Fibroblast of mammary gland (primary cell): ENCODE measurements around the gene OLR1.

Experiments
- DNase-seq: peaks from one replicate; pipeline ENCODE4 v3.0.0-alpha.2; 2010; ENCODE audit warnings: low read depth
- H3K4me3 ChIP-seq: 2 replicates; pipeline ENCODE4 v1.5.1; 2011; ENCODE audit warnings: low read depth, mild to moderate bottlenecking, low read length, moderate library complexity; ENCODE audit not compliant: control insufficient read depth
- CTCF ChIP-seq: conservative IDR thresholded peaks from 2 replicates; pipeline ENCODE4 v1.5.1; 2011; ENCODE audit warnings: low read depth, low read length, inconsistent platforms; ENCODE audit not compliant: control insufficient read depth, insufficient read depth

The OLR1 gene

GRCh38 chr12:10213168-10214135, 41.5 kb upstream of the OLR1 start:
- H3K4me3 ChIP-seq = peak overlapping the region; percentile 83
- no peak for TF ChIP-seq CTCF
- peak; percentile 91 for DNase-seq

GRCh38 chr12:10212739-10213131, 40.8 kb upstream of the OLR1 start, which contains the start of gene GABARAPL1:
Gene GABARAPL1 (plus strand): TSS chr12:10212877. CDS start chr12:10213130, 253 bp downstream.
- H3K4me3 ChIP-seq = peak within 1 kb of the TSS; percentile 83
- no peak for TF ChIP-seq CTCF
- DNase-seq = peak; percentile 77

- TF ChIP-seq CTCF = no peak
- H3K4me3 ChIP-seq = peak overlapping the region; percentile 83
- DNase-seq = peak; percentile 100
Observed at GRCh38 chr12:10211940-10212738, 40.2 kb upstream of the OLR1 start.

- no peak for TF ChIP-seq CTCF
- DNase-seq = no peak
- no peak overlapping the region for H3K4me3 ChIP-seq
Observed at GRCh38 chr12:10211101-10211939, 39.4 kb upstream of the OLR1 start.

- no peak for TF ChIP-seq CTCF
- no peak for DNase-seq
- no peak overlapping the region for H3K4me3 ChIP-seq
Observed at GRCh38 chr12:10210225-10210624, 38.3 kb upstream of the OLR1 start.

GRCh38 chr12:10207136-10207535, 35.2 kb upstream of the OLR1 start:
- TF ChIP-seq CTCF = no peak
- no peak overlapping the region for H3K4me3 ChIP-seq
- DNase-seq = no peak
